Right lobe of liver (tissue), 4 donors: ENCODE measurements around the gene PLXND1.

Source experiments
- CTCF ChIP-seq, 4 donors: fragments of 200-600 bp in 3 of 4; fragments of 450-650 bp in 1 of 4; IDR thresholded peaks; one replicate each; pipeline versions ENCODE4 v1.5.1 to v1.8.0; 2016 to 2022; ENCODE audit warnings: antibody characterized with exemption in 4 of 4, mild to moderate bottlenecking in 2 of 4
- POLR2A ChIP-seq: fragments of 450-650 bp; IDR thresholded peaks from one replicate; pipeline ENCODE4 v1.6.1; 2017; ENCODE audit warnings: antibody characterized with exemption, mild to moderate bottlenecking
- donor health status: DM: no; HTN: no; CAD: no.
- donor health status: DM: no; HTN: no; CAD: no.
- donor health status: DM: no; HTN: yes; CAD: no.

DNA sequence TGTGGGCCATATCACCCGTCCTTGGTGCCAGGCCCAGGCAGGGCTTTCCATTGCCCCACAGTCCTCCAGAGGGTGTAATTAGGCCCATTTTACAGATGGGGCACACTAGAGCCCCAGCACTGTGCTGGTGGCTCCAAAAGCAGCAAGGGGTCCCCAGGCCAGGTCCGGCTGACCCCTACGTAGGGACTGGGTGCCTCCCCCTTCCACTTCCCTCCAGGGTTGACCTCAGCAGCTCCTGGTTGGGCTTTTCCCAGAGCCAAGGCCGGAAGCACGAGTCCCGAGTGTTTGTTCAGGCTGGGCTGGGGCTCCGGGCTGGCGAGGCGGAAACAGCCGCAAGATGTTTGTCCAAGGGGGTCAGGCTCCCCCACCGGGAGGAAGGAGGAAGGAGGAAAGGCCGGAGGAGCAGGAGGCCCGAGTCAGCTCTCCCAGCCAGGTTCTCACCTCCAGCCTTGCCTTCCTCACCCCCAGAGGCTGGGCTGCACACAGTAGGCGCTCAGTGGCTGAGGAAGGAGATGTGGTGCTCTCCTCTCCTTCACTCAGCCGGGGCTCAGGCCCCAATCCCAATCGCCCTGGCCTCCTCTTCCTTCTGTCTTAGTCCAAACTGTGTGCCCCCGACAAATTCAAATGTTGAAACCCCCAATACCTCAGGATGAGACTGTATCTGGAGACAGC is 17.1 kb upstream of the PLXND1 start:
- TF ChIP-seq CTCF (IDR thresholded peaks at IDR 0.05) (no peak), POLR2A (no peak)
